PFSK-1 (cell line): ENCODE results near the gene RUSC1.

Experiments used
- FOXP2 ChIP-seq: optimal IDR thresholded peaks from 2 replicates; pipeline ENCODE3; 2011; ENCODE audit warnings: borderline replicate concordance, control low read depth, inconsistent platforms; ENCODE audit not compliant: insufficient read depth; ENCODE audit errors: extremely low read length, extremely low read depth
- POLR2AphosphoS5 ChIP-seq: IDR thresholded peaks from 2 replicates; pipeline ENCODE4 v1.6.1; 2012; ENCODE audit warnings: low read depth, mild to moderate bottlenecking, control low read depth, low read length, moderate library complexity
- REST ChIP-seq, 2 experiments: IDR thresholded peaks; 2 replicates each; pipeline versions ENCODE4 v1.6.1 to v1.8.0; 2011 to 2012; ENCODE audit warnings: low read depth in 2 of 2, low read length in 2 of 2, control low read depth in 1 of 2, inconsistent platforms in 1 of 2, mild to moderate bottlenecking in 1 of 2, moderate library complexity in 1 of 2; ENCODE audit not compliant: insufficient read depth in 1 of 2
- SIN3A ChIP-seq: IDR thresholded peaks from 2 replicates; pipeline ENCODE4 v1.6.1; 2012; ENCODE audit warnings: mild to moderate bottlenecking, low read length, moderate library complexity, borderline replicate concordance; ENCODE audit not compliant: insufficient read depth
- TAF1 ChIP-seq: IDR thresholded peaks from 2 replicates; pipeline ENCODE4 v1.6.1; 2012; ENCODE audit warnings: low read length, control low read depth, borderline replicate concordance; ENCODE audit not compliant: insufficient read depth

The RUSC1 gene

GRCh38 chr1:155296661-155297060, 24.0 kb upstream of the RUSC1 start:
- TF ChIP-seq POLR2AphosphoS5 (no peak), REST (IDR thresholded peaks at IDR 0.05; ENCODE audit: insufficient read depth in 1 of 2, low read depth in 2 of 2, low read length in 2 of 2) (no peak), SIN3A (no peak), FOXP2 (no peak), TAF1 (no peak)

DNA sequence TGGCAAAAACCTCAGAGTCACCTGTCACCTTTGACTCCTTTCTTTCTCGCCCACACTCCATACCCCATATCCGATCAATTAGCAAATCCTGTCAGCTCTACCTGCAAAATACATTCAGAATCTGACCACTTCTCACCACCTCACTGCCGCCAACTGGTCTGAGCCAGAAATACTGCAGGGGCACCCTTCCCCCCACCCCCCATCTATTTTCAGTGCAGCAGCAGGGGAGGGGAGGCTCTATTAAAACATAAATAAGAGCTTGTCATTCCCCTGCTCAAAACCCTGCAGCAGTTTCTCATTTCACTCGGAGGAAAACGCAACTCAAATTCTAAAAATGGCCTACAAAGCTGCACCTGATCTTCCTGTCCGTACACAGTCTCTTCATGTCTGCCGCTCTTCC, 23.3 kb upstream of the RUSC1 start:
- TF ChIP-seq TAF1: no peak
- TF ChIP-seq FOXP2: no peak
- TF ChIP-seq REST (IDR thresholded peaks at IDR 0.05; ENCODE audit: insufficient read depth in 1 of 2, low read depth in 2 of 2, low read length in 2 of 2): no peak
- TF ChIP-seq POLR2AphosphoS5: no peak
- TF ChIP-seq SIN3A: no peak

- TF ChIP-seq FOXP2: no peak
- TF ChIP-seq SIN3A: no peak
- no peak for TF ChIP-seq TAF1
- no peak for TF ChIP-seq REST (IDR thresholded peaks at IDR 0.05; ENCODE audit: insufficient read depth in 1 of 2, low read depth in 2 of 2, low read length in 2 of 2)
- TF ChIP-seq POLR2AphosphoS5: no peak
Observed at GRCh38 chr1:155300024-155300423, 20.7 kb upstream of the RUSC1 start.

GRCh38 chr1:155300553-155301329, 20.0 kb upstream of the RUSC1 start:
- TF ChIP-seq TAF1 (no peak), SIN3A (no peak), REST (IDR thresholded peaks at IDR 0.05; ENCODE audit: insufficient read depth in 1 of 2, low read depth in 2 of 2, low read length in 2 of 2) (no peak), FOXP2 (no peak), POLR2AphosphoS5 (no peak)
